ENCODE data around the gene RBMS1.

Gene RBMS1, protein sequence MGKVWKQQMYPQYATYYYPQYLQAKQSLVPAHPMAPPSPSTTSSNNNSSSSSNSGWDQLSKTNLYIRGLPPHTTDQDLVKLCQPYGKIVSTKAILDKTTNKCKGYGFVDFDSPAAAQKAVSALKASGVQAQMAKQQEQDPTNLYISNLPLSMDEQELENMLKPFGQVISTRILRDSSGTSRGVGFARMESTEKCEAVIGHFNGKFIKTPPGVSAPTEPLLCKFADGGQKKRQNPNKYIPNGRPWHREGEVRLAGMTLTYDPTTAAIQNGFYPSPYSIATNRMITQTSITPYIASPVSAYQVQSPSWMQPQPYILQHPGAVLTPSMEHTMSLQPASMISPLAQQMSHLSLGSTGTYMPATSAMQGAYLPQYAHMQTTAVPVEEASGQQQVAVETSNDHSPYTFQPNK

GRCh38 chr2:160493227-160494028 lies at the start of gene RBMS1:
RBMS1 (minus strand) TSS chr2:160493807; CDS start chr2:160493363, 444 bp downstream.
- peak; percentile 78 for DNase-seq

GRCh38 chr2:160541745-160542144 lies 48.1 kb upstream of the RBMS1 start:
- no peak for DNase-seq

GRCh38 chr2:160538559-160539355 lies 45.1 kb upstream of the RBMS1 start:
- no peak for DNase-seq

DNA sequence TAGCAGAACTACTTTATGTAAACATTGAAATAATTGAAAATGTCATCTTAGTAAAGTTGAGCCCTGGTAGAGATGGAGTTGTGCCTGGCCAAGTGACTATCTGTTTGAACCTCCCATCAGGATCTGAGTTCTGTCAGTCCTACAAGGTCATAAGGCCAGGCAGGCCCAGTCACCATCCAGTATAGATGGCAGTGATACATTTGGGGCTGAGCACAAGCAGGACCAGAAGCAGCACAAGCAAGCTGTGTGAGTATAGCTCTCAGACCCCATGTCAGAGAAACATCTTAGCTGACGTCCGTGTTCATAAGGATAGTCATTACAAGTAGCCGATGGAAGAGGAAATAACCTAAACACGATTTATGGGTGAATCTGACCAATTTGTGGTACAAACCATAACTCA lies 44.5 kb upstream of the RBMS1 start:
- no peak for DNase-seq

DNA sequence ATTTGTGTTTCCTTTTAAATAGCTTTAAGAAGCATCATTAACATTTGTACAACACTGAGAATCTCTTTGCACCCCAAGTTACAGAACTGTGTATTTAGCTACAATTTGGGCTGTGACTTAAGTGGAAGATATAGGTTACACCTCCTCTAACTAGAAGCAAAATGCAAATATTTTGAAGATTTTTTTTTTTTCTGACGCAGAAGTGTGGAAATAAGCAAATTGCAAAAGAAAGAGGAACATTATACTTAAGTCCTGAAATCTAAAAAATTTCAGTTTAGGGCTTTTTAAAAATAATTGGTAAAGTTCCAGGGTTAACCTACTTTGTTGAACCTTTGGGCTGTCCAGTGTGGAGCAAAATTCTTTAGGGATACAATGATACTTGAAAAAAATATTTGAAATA lies 41.4 kb upstream of the RBMS1 start:
- no peak for DNase-seq

DNA sequence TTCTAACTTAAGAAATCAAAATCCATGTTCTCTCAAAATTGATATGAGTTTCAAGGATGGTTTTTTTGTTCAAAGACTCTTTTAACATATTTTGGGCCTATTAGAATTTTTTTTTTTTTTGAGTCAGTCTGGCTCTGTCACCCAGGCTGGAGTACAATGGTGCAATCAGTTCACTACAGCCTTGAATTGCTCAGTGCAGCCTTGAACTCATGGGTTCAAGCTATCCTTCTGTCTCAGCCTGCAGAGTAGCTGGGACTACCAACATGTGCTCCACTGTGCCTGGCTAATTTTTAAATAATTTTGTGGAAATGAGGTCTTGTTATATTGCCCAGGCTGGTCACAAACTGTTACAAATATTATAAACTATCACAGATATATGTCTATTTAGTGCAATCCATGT lies 40.6 kb upstream of the RBMS1 start:
- no peak for DNase-seq

GRCh38 chr2:160533482-160533881 lies 39.9 kb upstream of the RBMS1 start:
- DNase-seq = no peak

GRCh38 chr2:160532388-160532787 lies 38.8 kb upstream of the RBMS1 start:
- DNase-seq = no peak

DNA sequence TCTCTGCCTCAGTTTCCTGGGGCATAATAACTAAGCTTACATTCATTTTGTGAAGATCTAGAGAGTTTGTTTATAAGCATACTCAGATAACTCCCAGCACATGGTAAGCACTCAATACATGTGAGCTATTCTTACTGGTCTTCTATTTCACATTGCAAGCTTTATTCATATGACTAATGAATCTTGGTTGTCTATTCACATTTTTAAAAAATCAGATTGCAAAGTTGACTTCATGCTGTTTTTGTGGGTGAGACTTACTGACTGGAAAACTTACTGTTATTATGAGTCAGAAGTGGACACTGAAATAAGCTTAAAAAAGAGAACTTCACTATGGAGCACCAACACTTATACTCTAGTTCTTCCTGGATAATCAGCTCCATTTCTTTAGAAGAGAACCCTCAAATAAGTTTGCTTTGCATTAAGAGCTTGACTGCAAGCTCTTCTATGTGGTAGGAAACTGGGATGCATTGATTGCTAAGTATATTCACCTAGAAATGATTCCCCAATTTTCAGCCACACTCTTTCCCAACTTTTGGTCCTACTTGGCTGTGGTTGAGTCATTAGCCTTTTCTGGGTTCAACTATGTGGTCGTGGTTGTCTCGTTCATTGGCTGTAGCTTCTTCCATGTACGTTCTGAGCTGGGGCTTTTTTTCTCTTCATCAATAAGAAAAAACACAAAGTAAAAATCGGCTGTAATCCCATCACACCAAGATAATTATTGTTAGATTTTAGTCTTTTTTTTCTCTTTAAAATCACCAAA lies 29.5 kb upstream of the RBMS1 start:
- DNase-seq = no peak

DNA sequence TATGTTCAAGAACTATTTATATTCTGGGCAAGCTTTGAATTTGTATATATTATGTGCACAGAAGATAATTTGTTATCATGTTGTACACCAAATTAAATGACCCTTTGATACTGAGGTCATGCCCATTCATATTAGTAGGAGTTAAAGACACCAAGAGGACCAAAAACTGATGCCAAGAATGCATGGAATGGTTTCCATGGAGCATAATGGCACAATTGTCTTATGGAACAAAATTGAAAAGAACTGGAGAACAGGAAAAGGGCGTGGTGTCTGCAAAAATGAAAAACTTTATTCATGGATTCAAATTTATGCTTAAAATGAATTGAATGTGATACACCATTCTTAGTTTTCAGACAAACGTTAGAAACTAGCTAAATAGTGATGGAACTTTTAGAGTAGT lies 24.1 kb upstream of the RBMS1 start:
- DNase-seq = no peak

DNA sequence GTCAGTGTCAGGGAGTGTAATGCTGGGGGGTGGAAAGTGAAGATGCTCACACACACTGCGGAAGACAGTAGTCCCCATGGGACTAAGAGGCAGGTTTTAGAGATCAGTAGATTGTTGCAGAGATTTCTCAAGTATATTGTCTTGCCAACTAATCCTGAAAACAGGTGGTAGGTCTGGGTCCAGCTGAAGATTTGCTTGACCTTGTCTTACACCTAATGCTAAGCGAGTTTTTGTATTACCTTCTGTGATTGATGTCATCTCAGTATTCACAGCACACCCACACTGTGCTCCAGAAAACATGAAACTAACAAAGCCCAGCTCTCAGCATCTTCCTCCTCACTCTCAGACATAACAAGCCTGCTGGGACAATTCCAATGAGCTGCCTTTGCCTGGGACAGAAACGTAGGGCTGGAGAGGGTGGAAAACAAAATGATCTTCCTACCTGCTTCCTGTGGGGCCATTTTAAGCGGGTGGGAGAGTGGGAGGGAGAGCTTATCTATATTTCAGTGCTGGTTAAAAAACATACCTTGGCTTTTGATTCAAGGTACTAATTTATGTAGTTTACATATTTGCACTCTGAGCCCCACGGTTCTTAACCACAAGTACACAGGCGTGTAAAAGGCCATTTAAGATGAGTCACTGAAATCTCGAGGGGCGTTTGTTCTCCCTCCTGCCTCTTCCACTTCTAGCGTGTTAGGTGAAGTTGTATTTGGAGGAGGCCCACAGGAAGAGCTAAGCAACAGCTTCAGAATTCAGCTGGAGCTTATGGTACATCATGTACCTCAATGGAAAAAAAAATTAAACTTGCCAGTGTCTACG lies 23.1 kb upstream of the RBMS1 start:
- DNase-seq = no peak

DNA sequence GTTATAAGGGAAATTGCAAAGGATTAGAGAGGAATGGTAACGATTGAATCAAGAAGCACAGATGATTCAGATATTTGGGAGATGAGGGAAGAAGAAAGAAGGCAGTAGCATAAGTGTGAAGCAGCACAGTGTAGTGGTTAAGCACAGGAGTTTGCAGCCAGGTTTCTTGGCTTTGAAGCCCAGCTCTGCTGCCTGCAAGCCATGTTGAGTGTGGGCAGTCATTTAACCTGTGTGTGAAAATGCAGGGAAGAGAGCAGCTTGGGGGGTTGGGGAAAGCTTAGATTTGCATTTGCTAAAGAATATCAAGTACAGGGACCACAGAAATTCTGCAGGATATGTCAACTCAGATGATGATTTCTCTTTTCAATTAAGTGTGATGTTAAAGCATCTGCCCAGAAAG lies 21.5 kb upstream of the RBMS1 start:
- DNase-seq = no peak

DNA sequence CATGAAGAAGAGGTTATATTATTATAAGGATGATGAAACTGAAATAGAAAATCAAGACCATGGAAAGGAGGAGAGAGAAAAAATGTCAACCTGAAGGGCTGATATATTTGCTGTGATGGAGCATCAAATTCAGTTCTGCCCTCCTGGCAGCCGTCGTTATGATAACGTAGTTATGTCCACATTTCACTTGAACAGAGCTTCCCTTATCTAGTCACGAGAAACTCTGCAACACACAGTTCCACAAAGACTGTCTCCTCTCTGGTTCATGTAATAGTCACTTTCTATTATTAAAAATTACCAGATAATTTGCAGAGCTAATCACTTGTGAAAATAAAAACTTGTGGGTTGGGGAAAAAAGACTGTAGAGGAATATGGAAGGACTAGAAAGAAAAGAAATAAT lies 19.5 kb upstream of the RBMS1 start:
- DNase-seq = no peak

GRCh38 chr2:160512491-160512890 lies 18.9 kb upstream of the RBMS1 start:
- DNase-seq = no peak

DNA sequence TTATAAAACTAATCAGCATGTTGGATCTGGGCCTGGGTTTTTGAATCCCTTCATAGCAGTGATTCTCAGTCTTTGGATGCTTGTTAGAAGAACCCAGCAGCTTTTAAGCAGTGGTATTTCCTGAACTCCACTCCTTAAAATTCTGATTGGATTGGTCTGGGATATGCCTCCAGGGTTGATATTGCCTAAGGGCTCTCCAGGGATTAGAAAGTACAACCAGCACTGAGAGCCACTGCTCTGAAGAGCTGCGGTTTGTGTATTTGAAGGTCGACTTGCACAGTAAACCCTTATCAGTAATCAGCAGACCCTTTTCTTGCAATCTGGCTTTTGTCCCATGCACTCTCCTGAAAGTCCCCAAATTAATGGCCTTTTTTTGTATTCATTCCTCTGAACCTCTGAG lies 17.0 kb upstream of the RBMS1 start:
- DNase-seq = no peak

DNA sequence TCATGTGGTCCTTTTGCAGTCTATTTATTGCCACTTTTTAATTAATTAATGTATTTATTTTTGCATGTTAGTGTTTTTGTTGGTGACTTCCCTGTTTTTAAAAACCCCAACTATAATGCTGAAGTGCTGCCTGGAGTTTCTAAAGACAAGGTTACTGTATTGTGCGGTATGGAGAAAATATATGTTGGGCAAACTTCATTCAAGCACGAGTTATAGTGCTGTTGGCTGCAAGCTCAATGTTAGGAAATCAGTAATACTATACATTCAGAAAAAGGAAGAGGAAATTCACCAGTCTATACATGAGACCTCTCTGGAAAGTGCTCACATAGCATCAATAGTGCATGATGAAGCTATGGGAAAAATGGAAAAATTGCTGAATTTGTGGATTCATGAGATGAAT lies 15.4 kb upstream of the RBMS1 start:
- no peak for DNase-seq

GRCh38 chr2:160507464-160507863 lies 13.9 kb upstream of the RBMS1 start:
- no peak for DNase-seq

DNA sequence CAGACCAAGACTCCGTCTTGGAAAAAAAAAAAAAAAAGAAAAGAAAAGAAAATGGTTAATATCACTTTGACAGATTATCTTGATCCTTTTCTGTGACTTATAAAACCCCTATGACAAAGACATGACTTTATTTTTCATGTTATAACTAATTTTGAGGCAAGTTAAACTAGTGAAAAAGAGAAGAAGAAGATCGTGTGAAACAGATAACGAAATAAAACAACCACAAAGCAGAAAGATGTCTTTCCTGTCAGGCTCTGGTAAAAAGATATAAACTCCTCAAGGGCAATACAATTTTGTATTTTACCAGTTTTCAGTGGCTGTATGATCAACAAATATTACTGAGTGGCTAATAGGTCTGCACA lies 13.4 kb upstream of the RBMS1 start:
- DNase-seq = no peak

DNA sequence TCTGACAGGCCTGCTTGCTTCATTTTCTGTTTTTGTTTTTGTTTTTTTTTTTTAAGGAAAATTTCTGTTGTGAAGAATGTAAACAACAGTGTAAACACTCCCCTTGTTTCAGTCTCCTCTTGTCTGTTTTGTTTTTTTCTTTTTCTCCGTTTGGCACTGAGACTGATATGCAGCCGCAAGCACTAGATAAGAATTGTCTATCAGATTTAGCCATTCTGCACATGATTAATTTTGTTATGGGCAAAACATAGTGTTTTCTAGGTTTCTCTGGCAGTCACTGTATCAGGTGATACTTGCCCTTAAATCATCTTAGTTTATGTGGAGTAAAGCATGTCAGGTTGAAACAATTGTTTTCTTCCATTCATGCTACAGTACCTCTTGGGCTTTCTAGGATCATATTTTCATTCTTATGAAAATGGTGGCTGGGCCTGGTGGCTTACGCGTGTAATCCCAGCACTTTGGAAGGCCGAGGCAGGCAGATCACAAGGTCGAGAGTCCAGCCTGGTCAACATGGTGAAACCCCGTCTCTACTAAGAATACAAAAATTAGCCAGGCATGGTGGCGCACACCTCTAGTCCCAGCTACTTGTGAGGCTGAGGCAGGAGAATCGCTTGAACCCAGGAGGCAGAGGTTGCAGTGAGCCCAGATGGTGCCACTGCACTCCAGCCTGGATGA lies 12.9 kb upstream of the RBMS1 start:
- no peak for DNase-seq

DNA sequence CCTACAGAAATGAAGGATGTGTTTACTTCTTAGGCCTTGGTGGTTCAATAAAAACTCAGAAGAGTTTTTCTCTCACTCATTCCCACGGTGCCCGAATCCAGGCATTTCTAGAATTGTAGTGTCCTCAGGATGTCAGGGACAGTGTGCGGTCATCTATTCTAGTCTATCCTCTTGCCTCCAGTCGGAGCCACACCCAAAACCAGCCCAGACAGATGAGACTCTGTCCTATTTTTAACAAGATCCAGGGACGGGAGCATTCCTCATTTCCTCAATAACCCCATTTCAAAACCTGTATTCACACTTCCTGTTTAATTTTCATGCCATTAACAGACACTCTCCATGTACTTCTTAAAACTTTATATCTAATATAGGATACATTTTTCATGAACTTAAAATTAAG lies 11.6 kb upstream of the RBMS1 start:
- DNase-seq = no peak

DNA sequence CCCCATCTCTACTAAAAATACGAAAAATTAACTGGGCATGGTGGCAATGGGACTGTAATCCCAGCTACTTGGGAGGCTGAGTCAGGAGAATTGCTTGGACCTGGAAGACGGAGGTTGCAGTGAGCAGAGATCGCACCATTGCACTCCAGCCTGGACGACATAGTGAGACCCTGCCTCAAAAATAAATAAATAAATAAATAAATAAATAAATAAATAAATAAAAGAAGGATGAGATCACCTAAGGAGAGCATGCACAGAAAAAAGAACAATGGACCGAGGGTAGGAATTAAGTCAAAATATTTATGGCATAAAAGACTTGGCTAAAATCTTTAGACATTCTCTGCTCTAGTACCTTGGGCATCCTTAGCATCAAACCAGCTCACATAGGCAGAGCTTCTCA lies 8.9 kb upstream of the RBMS1 start:
- DNase-seq = no peak
